Endothelial cell of umbilical vein (primary cell): ENCODE measurements around the gene C6orf163. TPM values are rescaled to one million over a fixed set of nuclear protein-coding genes. Genes with fewer than 3 reads are reported as not detected.

Experiments
- BruUV-seq: library from RNA; stranded (reverse); fragments of 400-500 nt; replicated peaks from 2 replicates; lab custom pipeline; 2021; lab: Mats Ljungman, UMichigan
- CTCF ChIA-PET: fragments of 300-600, 350-600 bp; sonication (Branson Sonifier 250); formaldehyde crosslinking; loops from one replicate; lab custom pipeline; 2021; ENCODE audit warnings: antibody characterized with exemption, inconsistent platforms; lab: Charles Lee
- POLR2A ChIA-PET: fragments of 300-600, 350-600 bp; sonication (Branson Sonifier 250); formaldehyde crosslinking; loops from one replicate; lab custom pipeline; 2021; ENCODE audit warnings: antibody characterized with exemption, inconsistent platforms; lab: Charles Lee
- DNase-seq: peaks from one replicate; pipeline ENCODE4 v3.0.0-alpha.2; 2011; ENCODE audit warnings: low read depth, low spot score
- FAIRE-seq: peaks from 2 replicates; lab custom pipeline; 2011; peaks lifted over from hg19 to GRCh38; lab: Jason Lieb, UNC
- H2AFZ ChIP-seq: 2 replicates; pipeline ENCODE4 v1.6.0; 2012; ENCODE audit warnings: low read depth, low read length, control low read depth, inconsistent platforms
- H3K27ac ChIP-seq: 2 replicates; pipeline ENCODE4 v1.5.1; 2011; ENCODE audit warnings: low read depth, mild to moderate bottlenecking, control low read depth, low read length, moderate library complexity; ENCODE audit not compliant: insufficient read depth
- H3K27me3 ChIP-seq, 2 experiments: 2 replicates each; pipeline versions ENCODE4 v1.6.0 to v1.6.1; 2011; ENCODE audit warnings: low read length in 2 of 2, mixed read lengths in 1 of 2; ENCODE audit not compliant: control insufficient read depth in 2 of 2, insufficient read depth in 2 of 2
- H3K36me3 ChIP-seq, 2 experiments: 2 replicates in 1 of 2; 3 replicates in 1 of 2; pipeline ENCODE4 v1.5.1; 2011; ENCODE audit warnings: low read length in 2 of 2, mild to moderate bottlenecking in 1 of 2, moderate library complexity in 1 of 2; ENCODE audit not compliant: control insufficient read depth in 2 of 2, insufficient read depth in 2 of 2; ENCODE audit errors: extremely low read depth in 1 of 2
- H3K4me1 ChIP-seq: 3 replicates; pipeline ENCODE4 v1.5.1; 2011; ENCODE audit warnings: mild to moderate bottlenecking, low read length; ENCODE audit not compliant: control insufficient read depth, insufficient read depth; ENCODE audit errors: extremely low read depth
- H3K4me2 ChIP-seq: 2 replicates; pipeline ENCODE4 v1.6.1; 2011; ENCODE audit warnings: low read length, control low read depth, mixed read lengths; ENCODE audit not compliant: insufficient read depth
- H3K4me3 ChIP-seq, 3 experiments: fragments of 200-600 bp in 1 of 3; sonication (generic), shearing (Covaris generic) in 1 of 3; replicated peaks in 1 of 3; 2 replicates each; pipeline ENCODE4 v1.5.1; 2011 to 2016; ENCODE audit warnings: control low read depth in 3 of 3, low read length in 3 of 3, mild to moderate bottlenecking in 2 of 3, inconsistent platforms in 1 of 3, low read depth in 1 of 3, moderate library complexity in 1 of 3; ENCODE audit not compliant: insufficient read depth in 1 of 3
- H3K79me2 ChIP-seq: 2 replicates; pipeline ENCODE4 v1.6.0; 2012; ENCODE audit warnings: low read length, inconsistent platforms; ENCODE audit not compliant: control insufficient read depth, insufficient read depth
- H3K9ac ChIP-seq: replicated peaks from 2 replicates; pipeline ENCODE3; 2011; ENCODE audit warnings: low read length, control low read depth; ENCODE audit not compliant: insufficient read depth; ENCODE audit errors: extremely low read depth
- H3K9me1 ChIP-seq: replicated peaks from 3 replicates; pipeline ENCODE4 v1.6.0; 2011; ENCODE audit warnings: mild to moderate bottlenecking, low read length; ENCODE audit not compliant: control insufficient read depth, insufficient read depth; ENCODE audit errors: extremely low read depth
- H3K9me3 ChIP-seq: replicated peaks from 2 replicates; pipeline ENCODE4 v1.5.1; 2012; ENCODE audit warnings: low read length, inconsistent platforms; ENCODE audit not compliant: control insufficient read depth, insufficient read depth
- H4K20me1 ChIP-seq: replicated peaks from 2 replicates; pipeline ENCODE3; 2011; ENCODE audit warnings: mild to moderate bottlenecking, low read length; ENCODE audit not compliant: control insufficient read depth, insufficient read depth; ENCODE audit errors: extremely low read depth
- EZH2 ChIP-seq: IDR thresholded peaks from 2 replicates; pipeline ENCODE4 v1.6.1; 2012; ENCODE audit warnings: borderline replicate concordance, low read depth, mild to moderate bottlenecking, moderate library complexity, low read length, inconsistent platforms; ENCODE audit not compliant: severe bottlenecking
- FOS ChIP-seq: IDR thresholded peaks from 2 replicates; pipeline ENCODE4 v1.6.1; 2011; ENCODE audit warnings: mild to moderate bottlenecking, low read length, moderate library complexity, borderline replicate concordance; ENCODE audit not compliant: insufficient read depth
- GATA2 ChIP-seq: IDR thresholded peaks from 2 replicates; pipeline ENCODE4 v1.7.0; 2011; ENCODE audit warnings: low read depth, mild to moderate bottlenecking, moderate library complexity, mixed read lengths, low read length; ENCODE audit not compliant: insufficient read length, insufficient read depth
- JUN ChIP-seq: IDR thresholded peaks from 2 replicates; pipeline ENCODE4 v1.6.1; 2011; ENCODE audit warnings: borderline replicate concordance, low read depth; ENCODE audit not compliant: insufficient read length, insufficient read depth
- MYC ChIP-seq: IDR thresholded peaks from one replicate; pipeline ENCODE4 v1.6.1; 2011; ENCODE audit warnings: mild to moderate bottlenecking, low read depth, low read length
- POLR2A ChIP-seq: IDR thresholded peaks from 2 replicates; pipeline ENCODE4 v1.6.1; 2012; ENCODE audit warnings: low read depth, mild to moderate bottlenecking, control low read depth, low read length
- POLR2AphosphoS5 ChIP-seq: IDR thresholded peaks from 2 replicates; pipeline ENCODE4 v1.6.1; 2012; ENCODE audit warnings: low read depth, mild to moderate bottlenecking, control low read depth, low read length, moderate library complexity; ENCODE audit not compliant: insufficient read depth
- dilution Hi-C: fragments of 300-500 bp; cut with MboI; formaldehyde crosslinking; loops from one replicate; pipeline ENCODE4 v1.15.0; 2019; ENCODE audit warnings: low sequenced_read_pairs; ENCODE audit not compliant: extremely low pct_ligation_motif_present
- intact Hi-C: fragments of 100-400 bp; cut with micrococcal nuclease; formaldehyde crosslinking; loops from one replicate; pipeline ENCODE4 v1.10.0; 2022
- polyA plus RNA-seq, 4 experiments: library from polyadenylated mRNA; depleted of rRNA in 3 of 4; stranded (reverse) in 3 of 4; unstranded in 1 of 4; fragments of >200 nt; gene quantifications; 2 replicates each; pipeline versions ENCODE4 v1.2.1 to v1.2.3, GENCODE V29; 2011 to 2012; ENCODE audit warnings: missing spikeins in 1 of 4
- total RNA-seq: library from RNA; stranded (reverse); gene quantifications from 2 replicates; pipeline ENCODE4 v1.2.3, GENCODE V29; 2021
- TF ChIP-seq, protein P1 (sequence below): IDR thresholded peaks from 2 replicates; pipeline ENCODE4 v1.6.1; 2011; ENCODE audit not compliant: insufficient read depth, insufficient read length
- TF ChIP-seq, protein P2 (sequence below), 2 donors: IDR thresholded peaks; 1 replicate in 1 of 2; 2 replicates in 1 of 2; pipeline ENCODE4 v1.5.1; 2011; ENCODE audit warnings: low read length in 2 of 2, mild to moderate bottlenecking in 2 of 2, moderate library complexity in 2 of 2, control low read depth in 1 of 2, inconsistent platforms in 1 of 2, low read depth in 1 of 2; ENCODE audit not compliant: insufficient read depth in 1 of 2; ENCODE audit errors: extremely low read depth in 1 of 2

The C6orf163 gene
- total and polyA plus RNA-seq, 2 donors (not counting 3 experiments of a cell fraction or from before 2014, with no cell fraction given) = 0.29 to 2.5 TPM

DNA sequence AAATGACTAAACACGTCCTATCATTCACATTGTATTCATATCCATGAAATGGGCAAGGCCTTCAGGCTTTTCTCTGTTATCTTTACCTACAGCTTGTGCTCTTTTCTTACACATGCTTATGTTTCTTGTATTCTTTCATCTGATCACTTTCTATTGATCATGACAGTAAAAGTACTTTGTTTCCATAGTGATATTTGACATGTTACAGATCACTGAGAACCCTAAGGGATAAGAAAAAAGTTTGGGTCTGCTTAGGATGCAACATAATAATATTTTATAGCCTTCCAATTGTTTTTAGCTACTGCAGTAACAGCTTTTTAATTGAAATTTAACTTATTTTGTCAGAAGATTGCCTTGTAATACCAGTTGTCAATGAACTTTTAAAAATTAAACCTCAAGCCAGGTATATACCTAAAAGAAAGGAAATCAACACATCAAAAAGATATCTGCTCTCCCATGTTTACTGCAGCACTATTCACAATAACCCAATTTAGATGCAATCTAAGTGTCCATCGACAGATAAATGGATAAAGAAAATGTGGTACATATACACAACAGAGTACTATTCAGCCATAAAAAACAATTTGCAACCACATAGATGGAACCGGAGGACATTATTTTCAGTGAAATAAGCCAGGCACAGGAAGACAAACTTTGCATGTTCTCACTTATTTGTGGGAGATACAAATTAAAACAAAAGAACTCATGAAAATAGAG lies 25.2 kb upstream of the C6orf163 start:
- dilution Hi-C loops (no loop called here), intact Hi-C loops (no loop called here)
- Histone ChIP-seq H3K4me3 (no peak overlapping the region), H3K9ac (no peak overlapping the region), H3K27me3 (peaks cover 2 to 4% of the 10 kb centered on the region in 2 experiments), H3K27ac (no peak overlapping the region), H4K20me1 (no peaks in the 10 kb centered on the region), H3K4me2 (no peak overlapping the region), H3K9me1 (no peaks in the 10 kb centered on the region), H2AFZ (no peak overlapping the region), H3K9me3 (no peaks in the 10 kb centered on the region), H3K36me3 (no peaks in the 10 kb centered on the region), H3K4me1 (peaks cover 3% of the 10 kb centered on the region), H3K79me2 (peaks cover 2% of the 10 kb centered on the region)
- TF ChIP-seq EZH2 (no peak), POLR2A (no peak), FOS (no peak), MYC (no peak), JUN (no peak), GATA2 (no peak), POLR2AphosphoS5 (no peak)
- TF ChIP-seq, protein P1, sequence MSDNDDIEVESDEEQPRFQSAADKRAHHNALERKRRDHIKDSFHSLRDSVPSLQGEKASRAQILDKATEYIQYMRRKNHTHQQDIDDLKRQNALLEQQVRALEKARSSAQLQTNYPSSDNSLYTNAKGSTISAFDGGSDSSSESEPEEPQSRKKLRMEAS = no peak
- TF ChIP-seq, protein P2, sequence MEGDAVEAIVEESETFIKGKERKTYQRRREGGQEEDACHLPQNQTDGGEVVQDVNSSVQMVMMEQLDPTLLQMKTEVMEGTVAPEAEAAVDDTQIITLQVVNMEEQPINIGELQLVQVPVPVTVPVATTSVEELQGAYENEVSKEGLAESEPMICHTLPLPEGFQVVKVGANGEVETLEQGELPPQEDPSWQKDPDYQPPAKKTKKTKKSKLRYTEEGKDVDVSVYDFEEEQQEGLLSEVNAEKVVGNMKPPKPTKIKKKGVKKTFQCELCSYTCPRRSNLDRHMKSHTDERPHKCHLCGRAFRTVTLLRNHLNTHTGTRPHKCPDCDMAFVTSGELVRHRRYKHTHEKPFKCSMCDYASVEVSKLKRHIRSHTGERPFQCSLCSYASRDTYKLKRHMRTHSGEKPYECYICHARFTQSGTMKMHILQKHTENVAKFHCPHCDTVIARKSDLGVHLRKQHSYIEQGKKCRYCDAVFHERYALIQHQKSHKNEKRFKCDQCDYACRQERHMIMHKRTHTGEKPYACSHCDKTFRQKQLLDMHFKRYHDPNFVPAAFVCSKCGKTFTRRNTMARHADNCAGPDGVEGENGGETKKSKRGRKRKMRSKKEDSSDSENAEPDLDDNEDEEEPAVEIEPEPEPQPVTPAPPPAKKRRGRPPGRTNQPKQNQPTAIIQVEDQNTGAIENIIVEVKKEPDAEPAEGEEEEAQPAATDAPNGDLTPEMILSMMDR (IDR thresholded peaks at IDR 0.05; ENCODE audit: extremely low read depth in 1 of 2, insufficient read depth in 1 of 2, low read depth in 1 of 2, low read length in 2 of 2) = no peak
- ChIA-PET CTCF (no interaction called here), POLR2A (no interaction called here)
- DNase-seq (no peak), FAIRE-seq (peak; percentile 38)
- BruUV-seq = no TSS peak
